SU-DHL-6 (cell line): ENCODE measurements around the gene SLC4A3.

ENCODE experiments used
- CTCF ChIP-seq: fragments of 200-600 bp; sonication (generic); IDR thresholded peaks from one replicate; pipeline ENCODE4 v1.5.1; 2017; ENCODE audit warnings: antibody characterized with exemption, mild to moderate bottlenecking, low read length, moderate library complexity; ENCODE audit not compliant: insufficient read depth, poor library complexity, severe bottlenecking
- EZH2phosphoT487 ChIP-seq: fragments of 200-600 bp; sonication (generic), shearing (Covaris generic); conservative IDR thresholded peaks from 2 replicates; pipeline ENCODE4 v1.6.1; 2018; ENCODE audit warnings: mild to moderate bottlenecking, antibody characterized with exemption, low read length, moderate library complexity, mixed read lengths

- TF ChIP-seq CTCF (no peak), EZH2phosphoT487 (no peak)
Observed at GRCh38 chr2:219691571-219691970, 64.1 kb downstream of the SLC4A3 start.
